Suprapubic skin (tissue), 4 donors: Measurements from ENCODE around the gene XIRP1. TPM values are rescaled to one million over a fixed set of nuclear protein-coding genes. Genes with fewer than 3 reads are reported as not detected.

Source experiments
- DNase-seq, 2 donors: peaks; one replicate each; pipeline ENCODE4 v3.0.0-alpha.2; 2019; ENCODE audit warnings: low spot score in 2 of 2
- H3K27ac ChIP-seq: fragments of 200-600 bp; sonication (generic); one replicate; pipeline ENCODE4 v1.5.1; 2019
- H3K27me3 ChIP-seq: fragments of 200-600 bp; sonication (generic); one replicate; pipeline ENCODE4 v1.5.1; 2019
- H3K36me3 ChIP-seq: fragments of 200-600 bp; sonication (generic); one replicate; pipeline ENCODE4 v1.5.1; 2019
- H3K4me1 ChIP-seq: fragments of 200-600 bp; sonication (generic); one replicate; pipeline ENCODE4 v1.5.1; 2019
- H3K4me3 ChIP-seq: fragments of 200-600 bp; sonication (generic); one replicate; pipeline ENCODE4 v1.5.1; 2019; ENCODE audit warnings: mild to moderate bottlenecking
- H3K9me3 ChIP-seq: fragments of 200-600 bp; sonication (generic); one replicate; pipeline ENCODE4 v1.5.1; 2019
- CTCF ChIP-seq, 2 donors: fragments of 200-600 bp in 1 of 2; fragments of 450-650 bp in 1 of 2; sonication (generic) in 1 of 2; IDR thresholded peaks; one replicate each; pipeline ENCODE4 v1.5.1; 2016 to 2019; ENCODE audit warnings: antibody characterized with exemption in 2 of 2, mild to moderate bottlenecking in 1 of 2, moderate library complexity in 1 of 2
- EP300 ChIP-seq: sonication (generic); formaldehyde crosslinking; IDR thresholded peaks from one replicate; pipeline ENCODE4 v1.6.1; 2017; ENCODE audit warnings: antibody characterized with exemption
- POLR2A ChIP-seq, 2 donors: fragments of 450-650 bp; IDR thresholded peaks; one replicate each; pipeline ENCODE4 v1.6.1; 2017; ENCODE audit warnings: antibody characterized with exemption in 2 of 2, mild to moderate bottlenecking in 2 of 2, moderate library complexity in 2 of 2
- POLR2AphosphoS5 ChIP-seq, 3 donors: sonication (generic); formaldehyde crosslinking; IDR thresholded peaks; one replicate each; pipeline ENCODE4 v1.6.1; 2017; ENCODE audit warnings: antibody characterized with exemption in 3 of 3
- WGBS: methylation state at CpG from one replicate; pipeline ENCODE4 v1.1.5; 2018; 5-methylcytosine and 5-hydroxymethylcytosine counted together
- total RNA-seq, 4 donors: library from RNA; depleted of rRNA; stranded (reverse); fragments of >200 nt; gene quantifications; one replicate each; pipeline ENCODE4 v1.1.0, GENCODE V29; 2016

Gene XIRP1
- total RNA-seq, 4 donors from 2014 or later, result not detected

- no peaks in the 10 kb centered on the region for H3K36me3 ChIP-seq
- no peak overlapping the region for H3K27ac ChIP-seq
- H3K4me1 ChIP-seq, result no peaks in the 10 kb centered on the region
- 86% methylated on average over 3 of the region's 3 CpGs for WGBS
- no peak for DNase-seq
- peaks cover 4% of the 10 kb centered on the region for H3K9me3 ChIP-seq
- H3K4me3 ChIP-seq, result no peak overlapping the region
- peaks cover 13% of the 10 kb centered on the region for H3K27me3 ChIP-seq
- no peak for TF ChIP-seq POLR2AphosphoS5 (IDR thresholded peaks at IDR 0.05)
- no peak for TF ChIP-seq CTCF (IDR thresholded peaks at IDR 0.05)
- TF ChIP-seq POLR2A (IDR thresholded peaks at IDR 0.05), result no peak
- TF ChIP-seq EP300, result no peak
These were observed 9.7 kb upstream of the XIRP1 start for GRCh38 chr3:39202094-39202493.

GRCh38 chr3:39196671-39197356, 4.4 kb upstream of the XIRP1 start:
- TF ChIP-seq POLR2A (IDR thresholded peaks at IDR 0.05), result no peak
- TF ChIP-seq POLR2AphosphoS5 (IDR thresholded peaks at IDR 0.05), result no peak
- TF ChIP-seq EP300, result no peak
- TF ChIP-seq CTCF (IDR thresholded peaks at IDR 0.05), result no peak
- H3K9me3 ChIP-seq, result no peaks in the 10 kb centered on the region
- H3K36me3 ChIP-seq, result no peaks in the 10 kb centered on the region
- DNase-seq, result no peak
- WGBS, result 30% methylated on average over 6 of the region's 6 CpGs
- peaks cover 13% of the 10 kb centered on the region for H3K4me1 ChIP-seq
- H3K27ac ChIP-seq, result no peak overlapping the region
- H3K4me3 ChIP-seq, result no peak overlapping the region
- no peaks in the 10 kb centered on the region for H3K27me3 ChIP-seq

- WGBS, result 63% methylated on average over 3 of the region's 3 CpGs
- no peak overlapping the region for H3K4me3 ChIP-seq
- TF ChIP-seq POLR2A (IDR thresholded peaks at IDR 0.05) (no peak), POLR2AphosphoS5 (IDR thresholded peaks at IDR 0.05) (no peak), CTCF (IDR thresholded peaks at IDR 0.05) (no peak), EP300 (no peak)
These were observed 3.6 kb upstream of the XIRP1 start for GRCh38 chr3:39196034-39196433.

GRCh38 chr3:39193391-39193790, 996 bp upstream of the XIRP1 start:
- no peaks in the 10 kb centered on the region for H3K9me3 ChIP-seq
- H3K4me1 ChIP-seq, result peaks cover 18% of the 10 kb centered on the region
- H3K4me3 ChIP-seq, result no peak overlapping the region
- WGBS, result 87% methylated on average over 6 of the region's 7 CpGs
- H3K36me3 ChIP-seq, result no peaks in the 10 kb centered on the region
- H3K27ac ChIP-seq, result no peak overlapping the region
- TF ChIP-seq POLR2AphosphoS5 (IDR thresholded peaks at IDR 0.05) (no peak), EP300 (no peak), CTCF (IDR thresholded peaks at IDR 0.05) (no peak), POLR2A (IDR thresholded peaks at IDR 0.05) (no peak)
- DNase-seq, result no peak
- H3K27me3 ChIP-seq, result no peaks in the 10 kb centered on the region

More at GRCh38 chr3:39196034-39196433, 3.6 kb upstream of the XIRP1 start:
- Histone ChIP-seq H3K36me3 (no peaks in the 10 kb centered on the region), H3K27ac (no peak overlapping the region), H3K9me3 (no peaks in the 10 kb centered on the region), H3K4me1 (peaks cover 13% of the 10 kb centered on the region), H3K27me3 (no peaks in the 10 kb centered on the region)
- DNase-seq, result no peak

- TF ChIP-seq CTCF (IDR thresholded peaks at IDR 0.05) (no peak), POLR2A (IDR thresholded peaks at IDR 0.05) (no peak), POLR2AphosphoS5 (IDR thresholded peaks at IDR 0.05) (no peak), EP300 (no peak)
- WGBS, result 85% methylated on average over 3 of the region's 3 CpGs
- no peak for DNase-seq
These were observed 622 bp downstream of the XIRP1 start for GRCh38 chr3:39191773-39192172.

More at GRCh38 chr3:39191773-39192172, 622 bp downstream of the XIRP1 start:
- peaks cover 17% of the 10 kb centered on the region for H3K4me1 ChIP-seq
- H3K27ac ChIP-seq, result no peak overlapping the region
- no peaks in the 10 kb centered on the region for H3K9me3 ChIP-seq
- H3K4me3 ChIP-seq, result no peak overlapping the region
- H3K36me3 ChIP-seq, result no peaks in the 10 kb centered on the region
- no peaks in the 10 kb centered on the region for H3K27me3 ChIP-seq
